ENCODE measurements around the gene PBX1.

DNA sequence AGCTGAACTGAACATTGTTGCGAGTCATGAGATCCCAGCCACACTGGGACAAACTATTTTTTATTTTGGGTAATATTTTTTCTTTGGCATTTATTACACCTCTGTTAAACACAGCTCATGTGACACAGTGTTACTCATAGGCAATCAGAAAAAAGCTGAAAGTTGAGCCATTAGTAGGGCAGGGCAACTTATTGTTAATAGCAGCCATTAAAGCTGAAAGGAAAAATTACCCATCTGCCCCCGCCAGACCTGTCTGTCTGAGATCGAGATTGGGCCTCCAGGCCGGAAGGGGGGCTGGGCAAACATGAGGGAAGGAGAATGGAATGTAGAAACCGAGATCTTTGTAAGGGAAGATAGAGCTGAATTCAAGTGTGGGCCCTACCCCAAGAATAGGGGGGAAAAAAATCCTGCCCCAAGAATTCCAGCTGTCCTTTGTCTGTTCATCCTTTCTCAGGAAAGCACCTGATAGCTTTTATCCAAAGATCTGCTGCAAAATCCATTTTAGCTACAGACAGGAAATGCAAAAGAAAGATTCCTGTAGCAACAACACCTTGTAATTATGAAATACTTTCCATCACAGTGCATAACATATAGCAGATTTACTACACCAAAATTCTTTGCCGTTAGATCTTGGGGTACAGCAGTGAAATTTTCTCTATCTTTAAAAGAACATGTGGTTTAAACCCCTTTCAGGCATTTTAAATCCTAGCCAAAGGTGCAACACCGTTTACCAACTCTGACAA lies 212.8 kb downstream of the PBX1 start:
- TF ChIP-seq, protein P1, sequence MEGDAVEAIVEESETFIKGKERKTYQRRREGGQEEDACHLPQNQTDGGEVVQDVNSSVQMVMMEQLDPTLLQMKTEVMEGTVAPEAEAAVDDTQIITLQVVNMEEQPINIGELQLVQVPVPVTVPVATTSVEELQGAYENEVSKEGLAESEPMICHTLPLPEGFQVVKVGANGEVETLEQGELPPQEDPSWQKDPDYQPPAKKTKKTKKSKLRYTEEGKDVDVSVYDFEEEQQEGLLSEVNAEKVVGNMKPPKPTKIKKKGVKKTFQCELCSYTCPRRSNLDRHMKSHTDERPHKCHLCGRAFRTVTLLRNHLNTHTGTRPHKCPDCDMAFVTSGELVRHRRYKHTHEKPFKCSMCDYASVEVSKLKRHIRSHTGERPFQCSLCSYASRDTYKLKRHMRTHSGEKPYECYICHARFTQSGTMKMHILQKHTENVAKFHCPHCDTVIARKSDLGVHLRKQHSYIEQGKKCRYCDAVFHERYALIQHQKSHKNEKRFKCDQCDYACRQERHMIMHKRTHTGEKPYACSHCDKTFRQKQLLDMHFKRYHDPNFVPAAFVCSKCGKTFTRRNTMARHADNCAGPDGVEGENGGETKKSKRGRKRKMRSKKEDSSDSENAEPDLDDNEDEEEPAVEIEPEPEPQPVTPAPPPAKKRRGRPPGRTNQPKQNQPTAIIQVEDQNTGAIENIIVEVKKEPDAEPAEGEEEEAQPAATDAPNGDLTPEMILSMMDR (IDR thresholded peaks at IDR 0.05): no peak
- TF ChIP-seq POLR2AphosphoS5 (IDR thresholded peaks at IDR 0.05): peak; percentile 14 to 73 (median 41)
- peak in 1 of 4 donors; percentile 62 for TF ChIP-seq EP300 (IDR thresholded peaks at IDR 0.05)
- TF ChIP-seq POLR2A (IDR thresholded peaks at IDR 0.05): no peak

Measured in sigmoid colon (tissue), 4 donors.